NCI-H2107 treated with DMSO at 0.1 percent for 48 hours (cell line): ENCODE results near the gene CHD5.

Experiments
- DNase-seq: peaks from one replicate; lab custom pipeline; 2025; ENCODE audit not compliant: unreplicated experiment; lab: John Stamatoyannopoulos, UW

Gene CHD5

DNA sequence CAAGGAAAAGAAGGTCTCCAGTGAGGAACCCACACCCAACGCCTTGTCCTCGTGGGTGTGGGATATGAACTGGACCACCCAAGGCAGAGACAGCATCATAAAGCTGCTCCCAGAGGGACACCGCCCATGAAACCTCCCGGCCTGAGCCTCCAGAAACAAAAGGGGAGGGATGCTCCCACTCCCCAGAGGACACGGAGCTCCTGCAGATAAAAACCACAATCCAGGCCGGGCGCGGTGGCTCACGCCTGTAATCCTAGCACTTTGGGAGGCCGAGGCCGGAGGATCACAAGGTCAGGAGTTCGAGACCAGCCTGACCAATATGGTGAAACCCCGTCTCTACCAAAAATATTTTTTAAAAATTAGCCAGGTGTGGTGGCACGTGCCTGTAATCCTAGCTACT, 66.4 kb downstream of the CHD5 start:
- no peak for DNase-seq

DNA sequence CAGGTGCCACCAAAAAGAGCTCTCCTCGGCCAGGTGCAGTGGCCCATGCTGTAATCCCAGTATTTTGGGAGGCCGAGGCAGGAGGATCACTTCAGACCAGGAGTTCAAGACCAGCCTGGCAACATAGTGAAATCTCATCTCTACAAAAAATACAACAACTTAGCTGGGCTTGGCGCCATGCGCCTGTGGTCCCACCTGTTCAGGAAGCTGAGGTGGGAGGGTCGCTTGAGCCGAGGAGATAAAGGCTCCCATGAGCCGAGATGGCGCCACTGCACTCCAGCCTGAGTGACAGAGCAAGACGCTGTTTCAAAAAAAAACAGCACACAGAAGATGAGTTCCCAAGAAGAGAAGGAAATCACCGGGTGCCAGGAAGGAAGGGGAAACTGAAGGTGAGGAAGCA, 67.0 kb downstream of the CHD5 start:
- no peak for DNase-seq

DNA sequence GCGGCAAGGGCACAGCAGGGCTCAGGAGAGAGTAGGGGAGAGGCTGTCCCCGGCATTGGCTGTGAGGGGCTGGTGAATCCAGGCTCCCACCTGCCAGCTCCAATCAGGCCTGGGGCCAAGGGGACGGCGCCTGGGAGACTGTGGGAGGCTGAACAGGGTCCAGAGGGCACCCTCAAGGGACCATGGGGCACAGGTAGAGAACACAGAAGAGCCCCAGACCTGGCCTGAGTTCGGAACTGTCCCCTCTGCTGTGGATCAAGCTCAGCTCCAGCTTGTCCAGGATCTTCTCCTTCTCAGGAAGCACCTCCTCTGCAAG, 67.5 kb downstream of the CHD5 start:
- no peak for DNase-seq

DNA sequence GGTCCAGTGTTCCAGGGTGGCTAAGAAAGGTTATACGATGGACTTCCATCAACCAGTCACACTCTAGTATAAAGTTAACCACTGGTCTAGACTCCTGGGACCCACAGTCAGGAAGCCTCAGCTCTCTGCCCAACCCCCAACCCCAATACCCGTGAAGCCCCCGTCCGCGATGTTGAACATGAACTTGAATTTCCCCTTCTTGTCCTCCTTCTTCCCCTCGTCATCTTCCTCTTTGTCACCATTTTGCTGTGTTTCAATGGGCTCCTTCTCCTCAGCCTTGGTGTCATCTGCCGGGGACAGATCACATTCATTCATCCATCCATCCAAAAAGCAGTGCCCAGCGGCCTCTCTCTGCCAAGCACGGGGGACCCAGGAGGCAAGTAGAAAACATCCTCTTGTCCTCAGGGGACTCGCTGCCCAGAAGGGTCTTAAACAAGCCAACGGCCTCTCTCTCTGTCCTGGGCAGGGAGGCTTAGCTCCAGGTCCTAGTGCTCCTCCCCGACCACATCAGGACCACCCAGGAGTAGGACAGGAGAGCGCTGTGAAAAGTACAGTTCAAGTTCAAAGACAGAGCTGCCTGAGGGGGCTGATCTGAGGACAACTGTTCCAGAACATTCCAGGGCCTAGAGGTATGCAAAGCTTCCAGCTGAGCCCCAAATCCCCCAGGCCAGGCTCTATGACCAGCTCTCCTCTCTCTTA, 68.0 kb downstream of the CHD5 start:
- no peak for DNase-seq

DNA sequence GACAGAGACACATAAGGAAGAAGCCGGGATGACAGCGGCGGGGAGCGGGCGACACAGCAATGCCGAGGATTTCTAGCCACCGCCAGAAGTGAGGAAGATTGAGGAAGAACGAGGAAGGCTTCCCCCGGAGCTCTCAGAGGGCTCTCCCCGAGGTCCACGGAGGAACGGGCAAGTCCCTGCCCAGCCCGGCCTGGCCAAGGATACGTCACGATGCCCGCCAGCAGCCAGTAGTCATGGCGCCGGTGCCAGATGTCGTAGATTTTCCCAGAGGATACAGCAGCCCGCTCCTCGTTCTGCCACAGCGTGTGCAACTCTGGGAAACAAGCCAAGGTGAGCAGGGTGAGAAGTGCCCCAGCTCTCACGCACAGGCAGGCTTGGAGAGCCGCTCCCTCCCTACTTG, 68.5 kb downstream of the CHD5 start:
- DNase-seq: peak; percentile 4

DNA sequence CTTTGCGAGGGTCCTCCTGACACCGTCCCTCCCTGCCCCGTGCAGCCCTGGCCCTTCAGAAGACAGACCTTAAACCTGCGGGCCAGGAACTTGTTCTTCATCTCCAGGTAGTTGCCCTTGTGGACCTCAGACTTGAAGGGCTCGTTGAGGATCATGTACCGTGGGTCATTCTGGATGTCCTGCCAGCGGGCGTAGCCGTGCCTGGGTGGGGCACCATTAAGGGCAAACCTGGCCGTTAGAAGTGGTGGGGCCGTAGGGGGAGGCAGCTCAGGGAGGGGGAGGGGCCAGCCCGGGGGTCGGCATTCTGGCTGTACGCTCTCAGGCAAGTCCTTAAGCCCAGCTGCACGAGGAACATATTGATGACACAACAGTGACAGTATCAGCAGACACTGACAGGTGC, 69.8 kb downstream of the CHD5 start:
- DNase-seq: no peak

DNA sequence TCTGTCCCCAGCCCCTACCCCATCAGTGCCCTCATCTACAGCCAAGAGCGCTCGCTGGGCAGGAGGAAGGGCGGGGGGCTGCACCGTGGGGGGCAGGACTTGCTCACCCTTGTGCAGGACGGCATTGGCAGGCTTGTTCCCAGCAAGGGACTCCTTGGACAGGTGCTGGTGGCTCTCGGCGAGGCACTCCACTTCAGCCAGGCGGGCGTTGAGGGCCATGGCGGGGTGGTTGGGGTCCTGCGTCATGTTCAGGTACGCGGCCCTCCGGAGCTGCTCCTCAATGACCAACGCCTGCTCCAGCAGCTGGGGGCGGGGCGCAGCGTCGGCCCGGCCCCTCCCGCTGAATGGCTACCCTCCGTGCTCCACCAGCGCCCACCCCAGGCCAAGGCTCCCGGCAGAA, 70.4 kb downstream of the CHD5 start:
- no peak for DNase-seq

DNA sequence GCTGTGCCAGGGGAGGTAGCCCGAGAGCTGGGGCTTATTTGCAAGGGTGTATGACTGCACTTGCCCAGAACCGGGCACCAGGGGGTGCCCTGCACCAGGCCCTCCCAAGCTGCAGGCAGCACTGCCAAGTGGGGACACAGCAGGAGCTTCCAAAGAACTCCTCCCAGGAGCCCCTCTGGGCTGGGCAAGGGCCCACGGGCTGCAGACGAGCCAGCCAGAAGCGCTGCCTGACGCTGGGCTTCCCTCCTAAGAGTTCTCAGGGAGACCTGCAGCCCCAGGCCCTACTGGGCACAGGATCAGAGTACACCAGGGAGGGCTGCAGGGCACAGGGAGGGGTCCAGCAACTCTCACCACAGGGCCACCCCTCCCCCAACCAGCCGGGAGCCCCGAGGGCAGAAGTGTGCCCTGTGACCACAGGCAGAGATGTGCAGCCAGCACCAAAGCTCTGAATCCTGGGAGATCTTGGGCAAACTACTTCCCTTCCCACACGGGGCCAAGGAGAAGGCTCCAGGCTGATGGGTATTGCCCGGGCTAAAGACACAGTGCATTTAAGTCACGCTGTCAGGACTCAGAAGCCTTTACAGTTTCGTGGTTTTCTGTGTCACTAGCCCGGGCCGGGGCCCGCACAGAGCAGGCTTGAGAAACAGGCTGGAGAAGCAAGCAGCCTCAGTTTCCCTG, 71.0 kb downstream of the CHD5 start:
- no peak for DNase-seq

DNA sequence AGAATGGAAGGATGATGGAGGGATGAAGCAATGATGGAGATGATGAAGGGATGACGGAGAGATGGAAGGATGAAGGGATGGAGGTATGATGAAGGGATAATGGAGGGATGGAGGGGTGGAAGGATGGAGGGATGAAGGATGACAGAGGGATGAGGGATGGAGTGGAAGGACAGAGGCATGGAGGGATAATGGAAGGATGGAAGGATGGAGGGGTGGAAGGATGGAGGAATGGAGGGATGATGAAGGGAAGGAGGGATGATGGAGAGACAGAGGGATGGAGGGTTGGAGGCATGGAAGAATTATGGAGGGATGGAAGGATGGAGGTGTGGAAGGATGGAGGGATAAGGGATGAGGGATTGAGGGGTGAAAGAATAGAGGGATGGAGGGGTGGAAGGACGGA, 71.6 kb downstream of the CHD5 start:
- DNase-seq: no peak

DNA sequence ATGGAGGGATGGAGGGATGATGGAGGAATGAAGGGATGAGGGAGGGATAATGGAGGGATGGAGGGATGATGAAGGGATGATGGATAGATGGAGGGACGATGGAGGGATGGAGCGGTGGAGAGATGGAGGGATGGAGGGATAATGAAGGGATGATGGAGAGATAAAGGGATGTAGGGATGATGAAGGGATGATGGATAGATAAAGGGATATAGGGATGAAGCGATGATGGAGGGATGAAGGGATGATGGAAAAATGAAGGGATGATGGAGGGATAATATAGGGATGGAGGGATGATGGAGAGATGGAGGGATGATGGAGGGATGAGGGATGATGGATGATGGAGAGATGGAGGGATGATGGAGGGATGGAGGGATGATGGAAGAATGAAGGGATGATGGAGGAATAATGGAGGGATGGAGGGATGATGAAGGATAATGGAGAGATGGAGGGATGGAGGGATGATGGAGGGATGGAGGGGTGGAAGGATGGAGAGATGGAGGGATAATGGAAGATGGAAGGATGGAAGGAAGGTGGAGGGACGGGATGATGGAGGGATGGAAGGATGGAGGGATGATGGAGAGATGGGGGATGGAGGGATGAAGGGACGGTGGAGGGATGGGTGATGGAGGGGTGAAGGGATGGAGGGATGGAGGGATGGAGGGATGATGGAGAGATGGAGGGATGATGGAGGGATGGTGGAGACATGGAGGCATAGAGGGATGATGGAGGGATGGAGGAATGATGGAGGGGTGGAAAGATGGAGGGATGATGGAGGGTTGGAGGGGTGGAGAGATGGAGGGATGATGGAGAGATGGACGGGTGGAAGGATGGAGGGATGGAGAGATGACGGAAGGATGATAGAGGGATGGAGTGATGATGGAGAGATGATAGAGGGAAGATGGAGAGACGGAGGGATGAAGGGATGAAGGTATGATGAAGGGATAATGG, 72.4 kb downstream of the CHD5 start:
- no peak for DNase-seq

DNA sequence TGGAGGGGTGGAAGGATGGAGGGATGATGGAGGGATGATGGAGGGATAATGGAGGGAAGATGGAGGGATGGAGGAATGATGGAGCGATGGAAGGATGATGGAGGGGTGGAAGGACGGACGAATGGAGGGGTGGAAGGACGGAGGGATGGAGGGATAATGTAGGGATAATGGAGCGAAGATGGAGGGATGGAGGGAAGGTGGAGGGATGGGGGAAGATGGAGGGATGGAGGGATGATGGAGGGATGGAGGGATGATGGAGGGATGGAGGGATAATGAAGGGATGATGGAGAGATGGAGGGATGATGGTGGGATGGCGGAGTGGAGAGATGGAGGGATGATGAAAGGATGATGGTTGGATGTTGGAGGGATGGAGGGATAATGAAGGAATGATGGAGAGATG, 73.1 kb downstream of the CHD5 start:
- no peak for DNase-seq

DNA sequence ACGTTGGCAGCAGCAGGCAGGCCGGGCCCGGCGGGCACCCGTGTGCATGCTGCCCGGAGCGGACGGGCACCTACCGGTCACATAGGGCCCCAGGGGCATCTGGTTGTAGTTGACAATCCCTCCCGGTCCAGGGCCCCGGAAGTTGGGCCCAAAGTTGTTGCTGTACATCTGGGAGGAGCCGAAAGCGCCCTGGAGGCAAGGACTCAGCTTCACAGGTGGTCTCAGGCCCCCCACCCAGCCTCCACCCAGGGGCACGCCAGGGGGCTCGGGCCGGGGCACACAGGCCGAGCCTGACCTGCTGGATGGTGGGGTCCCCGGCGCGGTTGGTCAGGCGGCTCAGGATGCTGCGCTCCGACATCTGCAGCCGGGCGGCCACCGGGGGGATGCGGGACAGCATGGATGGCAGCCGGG, 73.8 kb downstream of the CHD5 start:
- no peak for DNase-seq

DNA sequence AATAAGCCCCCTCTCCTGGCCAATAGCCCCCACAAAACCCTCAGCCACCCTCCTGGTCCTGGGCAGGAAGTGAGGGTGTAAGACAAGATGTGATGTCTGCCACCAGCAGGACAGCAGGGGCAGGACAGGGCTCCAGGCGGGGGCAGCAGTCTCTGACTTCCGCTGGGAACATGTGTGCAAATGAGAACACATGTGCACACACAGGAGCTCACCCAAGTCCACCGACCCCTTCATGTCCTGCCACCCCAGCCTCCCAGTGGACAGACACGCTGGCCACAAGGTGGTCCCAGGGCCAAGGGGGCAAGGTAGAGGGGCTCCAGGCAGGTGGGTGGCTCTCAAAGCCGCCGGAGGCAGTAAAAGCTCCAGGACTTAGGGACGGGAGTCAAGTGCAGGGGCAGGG, 74.4 kb downstream of the CHD5 start:
- DNase-seq: no peak

DNA sequence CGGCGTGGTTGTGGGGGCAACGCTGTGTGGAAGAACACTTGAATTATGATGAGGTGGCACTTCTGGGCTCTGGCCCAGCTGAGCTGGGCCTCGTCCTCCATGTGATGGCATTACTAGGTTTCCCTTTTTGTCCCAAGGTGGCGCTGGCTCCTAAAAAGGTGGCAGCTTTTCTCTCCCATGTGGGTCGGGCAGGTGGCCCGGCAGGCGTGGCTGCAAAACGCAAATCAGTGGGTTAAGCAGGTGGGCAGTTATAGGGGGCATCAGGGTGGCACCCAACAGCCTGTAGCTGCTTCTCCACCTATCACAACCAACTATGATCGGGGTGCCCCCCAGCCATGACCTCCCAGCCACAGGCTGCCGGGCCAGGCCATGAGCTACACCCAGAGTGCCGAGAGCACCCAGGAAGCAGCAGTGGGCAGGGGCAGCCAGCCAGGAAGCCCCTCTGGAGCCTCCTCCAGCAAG, 74.9 kb downstream of the CHD5 start:
- DNase-seq: no peak

DNA sequence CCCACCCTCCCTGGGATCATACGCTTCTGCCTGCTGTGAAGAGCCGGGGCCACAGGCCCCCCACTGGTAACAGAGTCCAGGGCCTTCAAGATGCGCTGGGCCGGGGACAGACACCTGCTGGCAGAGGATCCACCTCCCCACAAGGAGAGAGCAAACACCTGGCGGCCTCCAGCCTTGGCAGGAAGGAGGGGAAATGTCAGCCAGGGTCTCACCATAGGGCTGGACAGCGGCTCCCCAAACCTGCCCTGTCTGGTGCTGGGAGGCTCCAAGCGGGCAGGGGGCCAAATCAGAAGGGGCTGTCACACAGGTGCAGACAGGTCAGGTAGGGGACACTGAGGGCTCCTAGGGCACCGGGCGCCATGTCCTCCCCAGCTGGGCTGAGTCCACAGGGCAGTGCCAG, 75.5 kb downstream of the CHD5 start:
- no peak for DNase-seq

DNA sequence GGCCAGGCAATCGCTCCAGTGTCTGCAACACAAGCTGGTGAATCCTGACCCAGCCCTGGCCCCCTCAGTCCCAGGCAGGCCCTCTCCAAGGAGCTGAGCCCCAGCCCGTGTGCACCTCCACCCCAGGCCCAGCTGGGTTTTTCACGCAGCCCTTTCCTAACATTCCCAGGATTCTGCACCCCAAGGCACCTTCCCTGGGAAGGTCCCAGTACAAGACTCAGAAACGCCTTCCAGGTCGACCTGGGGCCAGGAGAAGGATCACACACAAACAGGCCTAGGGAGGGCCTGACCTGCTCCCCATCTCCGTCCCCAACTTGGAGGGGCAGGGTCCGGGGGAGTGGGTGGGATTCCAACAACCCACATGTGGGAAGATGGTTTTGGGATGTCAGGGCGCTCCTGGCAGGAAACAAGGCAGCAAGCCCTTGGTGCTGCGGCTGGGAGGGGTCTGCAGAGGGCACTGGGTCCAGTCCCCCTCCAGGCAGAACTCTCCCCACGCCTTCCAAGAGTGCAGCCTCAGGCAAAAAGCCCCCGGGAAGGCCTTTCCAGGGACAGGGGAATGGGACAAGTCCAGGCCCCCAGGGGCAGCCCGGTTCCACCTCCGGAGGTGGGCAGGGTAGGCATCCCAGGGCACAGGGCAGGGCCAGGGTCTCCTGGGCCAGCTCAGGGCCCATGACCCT, 76.1 kb downstream of the CHD5 start:
- no peak for DNase-seq

DNA sequence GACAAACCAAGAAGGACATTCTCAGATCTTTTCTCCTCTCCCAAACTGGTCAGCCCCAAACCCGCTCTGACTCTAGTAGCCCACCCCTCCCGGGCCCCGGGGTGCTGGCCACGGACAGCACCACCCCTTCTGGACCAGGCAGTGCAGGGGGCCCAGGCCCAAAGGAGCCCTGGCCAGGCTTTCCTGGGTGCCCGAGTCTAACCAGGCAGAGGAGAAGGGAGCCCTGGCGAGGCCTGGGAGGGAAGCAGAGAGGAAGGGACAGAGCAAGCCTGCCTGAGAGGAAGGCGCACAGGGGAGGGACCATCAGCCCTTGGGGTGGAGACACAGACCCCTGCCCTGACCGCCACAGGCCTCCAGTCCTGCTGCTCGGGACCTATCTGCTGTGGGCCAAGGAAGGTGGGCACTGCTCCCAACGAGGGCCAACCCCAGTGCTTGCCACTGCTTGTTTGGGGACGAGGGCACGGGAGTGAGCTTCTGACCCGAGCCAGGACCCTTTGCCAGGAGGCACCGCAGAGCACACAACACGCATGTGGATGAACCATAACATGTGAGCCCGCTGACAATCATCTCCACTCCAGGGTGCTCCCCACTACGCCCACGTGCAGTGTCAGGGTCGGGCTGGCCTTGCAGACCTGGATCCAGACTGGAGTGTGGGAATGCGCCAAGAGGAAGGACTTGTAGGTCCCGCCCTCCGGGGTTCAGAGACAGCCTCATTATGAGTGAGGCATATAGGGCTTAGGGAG, 76.8 kb downstream of the CHD5 start:
- DNase-seq: no peak

DNA sequence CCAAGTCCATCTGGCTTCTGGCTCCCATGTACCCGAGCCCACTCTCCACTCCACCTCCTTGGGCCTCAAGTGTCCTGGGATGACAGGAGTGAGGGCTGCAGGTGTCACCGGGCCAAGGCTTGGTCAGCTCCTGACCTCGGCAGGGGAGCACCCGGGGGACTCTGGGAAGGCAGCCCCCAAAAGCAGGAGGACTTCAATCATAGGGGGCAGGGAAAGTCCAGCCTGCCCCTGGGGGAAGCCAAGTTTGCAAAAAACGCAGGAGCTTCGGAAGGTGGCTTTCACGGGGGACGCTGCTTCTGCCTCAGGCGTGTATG, 77.6 kb downstream of the CHD5 start:
- no peak for DNase-seq

DNA sequence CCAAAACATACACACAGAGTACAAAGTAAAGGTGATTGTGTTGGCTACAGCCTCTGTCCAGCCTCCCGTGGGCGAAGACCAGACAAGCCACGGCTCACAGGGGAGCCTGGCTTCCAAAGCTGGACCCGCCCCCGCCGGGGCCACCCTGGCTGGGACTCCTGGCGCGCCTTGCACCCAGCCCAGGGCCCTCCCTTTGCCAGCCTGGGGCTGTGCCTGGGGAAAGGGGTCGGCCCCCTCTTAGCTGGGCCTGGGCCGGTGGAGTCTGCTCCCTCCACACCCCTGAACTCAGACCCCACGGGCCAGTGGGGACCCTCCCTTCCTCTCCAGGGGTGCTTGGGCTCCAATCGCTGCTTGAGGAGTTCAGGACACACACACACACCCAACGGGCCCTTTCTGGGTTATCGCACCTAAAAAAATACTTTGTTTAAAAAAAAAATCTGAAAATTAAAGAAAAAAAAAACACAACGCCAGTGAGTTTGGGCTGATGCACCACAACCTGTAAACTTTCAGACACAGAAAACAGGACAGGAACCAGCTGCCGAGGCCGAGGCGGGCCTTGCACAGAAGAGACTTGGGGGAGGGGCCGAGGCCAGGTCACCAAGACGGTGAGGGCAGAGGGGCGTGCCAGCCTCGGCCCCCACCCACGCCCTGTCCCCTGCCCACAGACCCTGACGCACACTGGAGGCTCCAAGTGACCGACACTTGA, 78.1 kb downstream of the CHD5 start:
- DNase-seq: no peak
